GM23248 (cell line): ENCODE results near the gene TWIST2.

Experiments
- EZH2 ChIP-seq: fragments of 200-600 bp; sonication (generic); IDR thresholded peaks from 2 replicates; pipeline ENCODE4 v1.6.1; 2018; ENCODE audit warnings: antibody characterized with exemption, mild to moderate bottlenecking; ENCODE audit not compliant: insufficient read depth, poor library complexity, severe bottlenecking
- EZH2phosphoT487 ChIP-seq: fragments of 200-600 bp; sonication (generic); IDR thresholded peaks from 2 replicates; pipeline ENCODE4 v1.6.1; 2018; ENCODE audit warnings: antibody characterized with exemption, moderate library complexity, mild to moderate bottlenecking, low read depth; ENCODE audit not compliant: insufficient read depth

DNA sequence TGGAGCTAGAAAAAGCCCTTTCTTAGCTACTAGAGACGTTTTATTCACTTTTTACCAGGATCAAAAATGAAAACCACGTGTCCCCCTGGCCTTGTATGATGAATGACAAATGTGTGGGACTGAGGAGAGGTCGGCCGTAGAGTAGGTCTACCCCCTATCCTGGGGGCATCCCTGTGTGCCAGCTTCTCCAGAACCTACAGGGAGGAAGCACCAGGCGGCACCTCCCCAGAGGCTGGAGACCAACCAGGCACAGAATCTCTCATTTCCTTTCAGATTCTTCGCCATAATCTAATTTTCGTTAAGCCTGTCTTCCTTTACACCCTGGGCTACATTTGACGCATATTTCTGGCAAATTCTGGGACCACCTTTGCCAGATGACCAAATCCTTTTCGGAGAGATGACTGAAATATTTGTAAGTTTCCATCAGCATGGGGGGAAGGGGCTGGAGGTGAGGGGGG is 15.9 kb downstream of the TWIST2 start:
- no peak for TF ChIP-seq EZH2
- TF ChIP-seq EZH2phosphoT487, result no peak
